HK-2 (cell line): ENCODE results near the gene MLIP.

Experiments used
- DNase-seq: peaks from one replicate; pipeline ENCODE4 v3.0.0-alpha.2; 2018; ENCODE audit not compliant: unreplicated experiment

The MLIP gene

DNA sequence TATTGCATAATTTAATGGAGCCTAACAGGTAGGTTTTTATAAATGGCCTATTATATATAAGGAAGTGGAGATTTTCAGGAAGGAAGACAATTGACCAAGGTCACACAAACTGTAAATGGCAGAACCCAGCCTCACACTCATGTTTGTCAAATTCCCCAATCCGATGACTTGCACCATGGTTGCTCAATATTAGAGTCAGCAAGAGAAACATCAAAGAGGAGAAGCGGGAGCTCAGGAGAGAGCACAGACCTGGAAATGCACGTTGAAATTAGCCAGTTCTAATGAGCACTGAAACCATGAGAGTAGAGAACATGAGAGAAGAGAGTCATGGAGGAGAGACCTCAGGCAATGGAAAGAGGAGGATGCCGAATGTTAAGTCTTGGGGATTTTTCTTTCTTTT is 13.5 kb upstream of the MLIP start:
- DNase-seq, result no peak

DNA sequence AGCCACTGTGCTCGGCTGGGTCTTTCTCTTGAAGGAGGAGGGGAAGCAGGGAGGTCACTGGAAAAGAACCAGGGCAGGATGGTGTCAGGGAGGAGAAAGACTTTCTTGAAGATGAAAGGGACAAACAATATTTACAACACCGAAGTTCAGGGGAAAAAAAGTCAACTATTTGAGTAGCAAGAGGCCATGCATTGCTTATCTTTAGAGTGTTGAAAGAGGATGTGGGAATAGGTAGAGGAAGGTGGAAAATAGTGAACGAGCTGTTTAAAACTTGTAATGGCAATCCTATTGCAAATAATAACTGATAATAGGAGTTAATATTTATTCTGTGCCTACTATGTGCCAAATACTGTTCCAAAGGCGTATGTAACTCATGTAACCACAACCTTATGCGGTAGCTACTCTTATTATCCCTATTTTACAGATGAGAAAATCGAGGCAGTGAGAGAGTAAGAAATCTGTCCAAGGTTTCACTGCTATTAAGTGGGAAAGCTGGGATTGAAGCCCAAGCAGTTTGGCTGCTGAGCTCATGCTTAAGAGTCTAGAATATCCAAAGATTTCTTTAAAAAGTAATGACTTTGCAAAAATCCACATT is 12.7 kb upstream of the MLIP start:
- DNase-seq, result no peak

GRCh38 chr6:54099225-54099624 is 12.0 kb upstream of the MLIP start:
- no peak for DNase-seq

GRCh38 chr6:54100411-54101006 is 10.7 kb upstream of the MLIP start:
- DNase-seq, result no peak

- DNase-seq, result no peak
These were observed 9.0 kb upstream of the MLIP start for GRCh38 chr6:54102238-54102637.

DNA sequence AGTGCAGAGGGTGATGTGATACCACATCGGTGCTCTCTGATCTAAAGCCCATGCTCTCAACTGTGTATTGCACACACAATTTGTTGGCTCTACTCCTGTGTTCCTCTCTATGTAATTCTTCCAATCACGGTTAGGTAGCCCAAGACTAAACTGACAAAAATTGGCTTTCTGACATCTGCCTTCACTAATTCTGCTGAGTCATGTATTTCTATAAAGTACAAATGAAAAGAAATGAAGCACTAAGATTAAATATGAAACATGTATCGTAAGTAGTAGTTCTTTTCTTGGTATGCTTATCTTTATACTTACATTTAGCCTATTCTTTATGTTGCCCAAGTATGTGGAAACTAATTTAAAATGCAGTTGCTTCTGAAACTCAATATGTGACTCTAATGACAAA is 7.7 kb upstream of the MLIP start:
- no peak for DNase-seq

- DNase-seq, result no peak
These were observed 4.5 kb upstream of the MLIP start for GRCh38 chr6:54106727-54107126.

DNA sequence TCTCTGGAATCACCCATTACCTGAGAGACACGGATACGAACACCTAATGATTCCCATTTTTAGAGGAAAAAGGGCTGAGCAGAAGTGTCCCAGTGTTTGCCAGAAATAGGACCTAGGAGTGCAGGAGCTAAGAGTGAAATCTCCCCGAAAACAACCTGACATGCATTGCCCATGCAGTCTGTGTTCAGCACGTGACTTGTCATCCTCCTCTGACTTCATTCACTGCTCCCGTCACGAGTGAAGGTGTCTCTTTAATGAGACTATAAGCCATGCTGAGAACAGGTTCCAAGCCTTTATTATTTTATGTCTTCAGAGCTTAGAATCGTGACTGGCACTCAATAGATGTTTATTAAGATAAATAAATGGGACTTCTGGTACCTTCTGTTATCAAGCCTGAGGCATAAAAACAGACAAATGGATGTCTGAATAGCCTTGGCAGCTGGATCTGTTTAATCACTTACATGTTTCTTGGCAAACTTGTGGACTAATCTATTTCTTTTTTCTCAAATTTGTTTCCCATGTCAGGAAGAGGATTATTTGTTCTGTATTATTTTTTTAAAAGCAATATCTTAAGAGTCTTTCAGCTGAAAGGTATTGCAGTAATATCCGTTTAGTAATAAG is 3.7 kb upstream of the MLIP start:
- no peak for DNase-seq

DNA sequence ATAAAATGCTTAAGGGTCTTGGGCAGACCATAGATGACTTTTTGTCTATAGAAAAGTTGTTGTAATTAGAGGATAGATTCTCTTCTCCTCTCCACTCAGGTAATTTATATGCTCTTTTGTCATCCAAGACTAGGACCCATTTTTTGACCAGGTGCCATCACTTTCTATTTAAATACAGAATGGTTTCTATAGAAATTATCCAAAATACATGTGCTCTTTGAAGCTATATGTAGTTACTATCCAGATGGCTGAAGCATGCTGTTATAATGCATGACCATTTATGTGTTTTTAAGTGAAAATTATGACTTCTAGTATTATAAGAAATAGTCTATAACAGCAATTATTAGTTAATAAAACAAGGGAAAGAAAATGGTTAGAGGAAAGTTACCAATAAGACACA is 3.0 kb upstream of the MLIP start:
- no peak for DNase-seq

DNA sequence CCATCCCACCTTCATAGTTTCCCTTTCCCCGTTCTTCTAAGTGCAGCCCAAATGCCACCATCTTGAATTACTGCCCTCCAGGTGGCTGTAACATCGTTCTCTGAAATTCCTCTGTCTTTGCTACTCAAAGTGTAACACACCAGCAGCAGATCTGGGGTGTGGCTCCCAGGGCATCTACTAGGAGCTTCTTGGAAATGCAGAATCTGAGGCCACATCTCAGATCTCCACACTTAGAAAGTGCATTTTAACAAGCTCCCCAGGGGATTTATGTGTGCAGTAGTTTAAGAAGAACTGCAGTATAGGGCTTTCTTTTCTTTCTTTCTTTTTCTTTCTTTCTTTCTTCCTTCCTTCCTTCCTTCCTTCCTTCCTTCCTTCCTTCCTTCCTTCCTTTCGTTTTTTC is 1.7 kb upstream of the MLIP start:
- no peak for DNase-seq

GRCh38 chr6:54112151-54112650 is 958 bp downstream of the MLIP start:
- no peak for DNase-seq

DNA sequence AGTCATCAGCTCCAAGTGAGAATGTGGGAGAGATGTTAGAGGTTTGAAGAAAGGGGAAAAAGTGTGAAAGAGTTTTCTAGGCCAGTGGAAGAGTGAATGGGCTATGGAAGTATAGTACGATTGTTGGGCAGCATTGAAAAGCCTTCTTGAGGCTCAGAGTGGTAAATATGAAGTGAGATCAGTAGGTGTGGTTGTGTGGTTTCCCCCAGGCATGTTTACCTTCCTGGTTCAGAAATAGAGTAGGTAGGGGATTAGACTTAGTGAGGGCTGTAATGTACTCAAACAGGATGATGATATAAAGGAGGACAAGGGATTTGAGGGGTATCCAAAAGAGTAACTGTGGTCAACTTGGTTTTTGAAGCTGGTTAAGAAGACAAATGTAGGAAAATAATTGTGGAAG is 3.7 kb downstream of the MLIP start:
- no peak for DNase-seq

GRCh38 chr6:54115966-54116365 is 4.7 kb downstream of the MLIP start:
- DNase-seq, result no peak

DNA sequence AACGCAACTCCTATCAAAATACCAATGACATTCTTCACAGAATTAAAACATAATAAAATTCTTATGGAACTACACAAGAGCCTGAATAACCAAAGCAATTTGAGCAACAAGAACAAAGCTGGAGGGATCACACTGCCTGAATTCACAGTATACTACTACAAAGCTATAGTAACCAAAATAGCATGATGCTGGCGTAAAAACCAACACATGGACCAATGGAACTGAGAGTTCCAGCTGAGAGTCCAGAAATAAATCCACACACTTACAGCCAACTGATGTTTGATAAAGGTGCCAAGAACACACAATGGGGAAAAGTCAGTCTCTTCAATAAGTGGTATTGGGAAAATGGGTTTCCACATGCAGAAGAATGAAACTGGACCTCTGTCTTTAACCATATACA is 6.9 kb downstream of the MLIP start:
- no peak for DNase-seq

GRCh38 chr6:54125493-54125892 is 14.2 kb downstream of the MLIP start:
- no peak for DNase-seq

- DNase-seq, result no peak
These were observed 18.9 kb downstream of the MLIP start for GRCh38 chr6:54130179-54130578.

DNA sequence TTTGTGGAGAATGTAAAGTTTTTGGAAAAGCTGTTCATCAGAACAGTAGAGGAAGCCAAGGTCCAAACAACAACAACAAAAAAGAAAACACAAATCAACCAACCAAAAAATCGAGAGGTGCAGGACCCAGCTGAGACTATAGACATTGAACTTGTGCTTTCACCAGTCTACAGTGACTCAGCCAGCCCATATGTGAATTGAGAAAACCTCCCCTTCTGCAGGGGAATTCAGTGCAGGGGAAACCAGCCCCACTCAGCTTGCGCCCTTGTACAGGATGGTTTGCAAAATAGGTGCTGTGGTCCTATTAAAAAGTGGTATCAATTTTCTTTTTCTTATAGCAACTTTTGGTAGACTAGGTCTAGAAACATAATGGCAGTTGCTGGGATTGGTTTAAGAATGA is 21.3 kb downstream of the MLIP start:
- DNase-seq, result no peak

- DNase-seq, result no peak
These were observed 21.9 kb downstream of the MLIP start for GRCh38 chr6:54133186-54133585.

GRCh38 chr6:54134935-54135334 is 23.7 kb downstream of the MLIP start:
- DNase-seq, result no peak

- no peak for DNase-seq
These were observed 24.6 kb downstream of the MLIP start for GRCh38 chr6:54135665-54136369.

- no peak for DNase-seq
These were observed 27.6 kb downstream of the MLIP start for GRCh38 chr6:54138795-54139194.

DNA sequence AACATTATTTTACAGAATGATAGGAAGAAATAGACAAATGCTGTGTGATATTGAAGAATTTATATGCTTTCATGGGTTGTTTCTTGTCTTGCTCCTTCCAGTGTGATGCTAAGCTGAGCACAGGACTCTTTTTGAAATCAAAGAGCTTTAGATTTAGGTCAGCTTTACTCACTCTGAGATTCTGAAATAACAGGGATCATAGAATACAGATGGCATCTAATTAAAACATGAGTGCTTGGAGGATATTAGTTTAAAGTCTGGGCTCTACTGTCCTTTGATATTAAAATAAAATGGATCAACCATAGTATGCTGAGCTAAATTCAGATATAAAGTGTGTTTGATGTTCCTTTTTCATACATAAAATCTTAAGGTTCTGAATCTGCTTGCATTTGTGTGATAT is 29.6 kb downstream of the MLIP start:
- no peak for DNase-seq
